ENCODE data around the gene KRAS.

- TF ChIP-seq POLR2A (IDR thresholded peaks at IDR 0.05) (no peak), CTCF (IDR thresholded peaks at IDR 0.05) (no peak)
Measured at GRCh38 chr12:25208554-25208953, 42.2 kb downstream of the KRAS start.
